ELR (cell line): ENCODE results near the gene MMP20.
"Not testable (repeated sequence)": the region's sequence is repeated elsewhere in the genome, so short reads cannot be mapped to it uniquely, and the experiment has no call there.

Experiments used
- DNase-seq: peaks from one replicate; pipeline ENCODE4 v3.0.0-alpha.2; 2015; ENCODE audit warnings: low read depth

Gene MMP20, protein sequence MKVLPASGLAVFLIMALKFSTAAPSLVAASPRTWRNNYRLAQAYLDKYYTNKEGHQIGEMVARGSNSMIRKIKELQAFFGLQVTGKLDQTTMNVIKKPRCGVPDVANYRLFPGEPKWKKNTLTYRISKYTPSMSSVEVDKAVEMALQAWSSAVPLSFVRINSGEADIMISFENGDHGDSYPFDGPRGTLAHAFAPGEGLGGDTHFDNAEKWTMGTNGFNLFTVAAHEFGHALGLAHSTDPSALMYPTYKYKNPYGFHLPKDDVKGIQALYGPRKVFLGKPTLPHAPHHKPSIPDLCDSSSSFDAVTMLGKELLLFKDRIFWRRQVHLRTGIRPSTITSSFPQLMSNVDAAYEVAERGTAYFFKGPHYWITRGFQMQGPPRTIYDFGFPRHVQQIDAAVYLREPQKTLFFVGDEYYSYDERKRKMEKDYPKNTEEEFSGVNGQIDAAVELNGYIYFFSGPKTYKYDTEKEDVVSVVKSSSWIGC

DNA sequence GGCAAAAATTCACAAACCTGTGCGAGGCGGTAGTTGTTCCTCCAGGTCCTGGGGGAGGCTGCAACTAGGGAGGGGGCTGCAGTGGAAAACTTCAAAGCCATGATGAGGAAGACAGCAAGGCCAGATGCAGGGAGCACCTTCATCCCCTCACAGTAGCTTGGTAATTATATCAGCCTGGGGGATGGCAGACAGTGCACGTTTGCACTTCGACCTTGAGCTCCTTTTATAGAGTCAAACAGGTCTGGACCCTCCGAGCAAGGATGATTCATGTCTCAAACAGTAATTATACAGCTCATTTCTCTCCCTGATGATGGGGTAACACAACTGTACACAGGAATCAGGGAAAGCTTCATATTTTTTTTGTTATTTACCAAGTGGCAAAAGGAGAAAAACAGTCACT, at the start of gene MMP20:
MMP20 (minus strand) TSS at position 156 of the 400 bp plus-strand sequence; CDS start at position 143, 13 bp downstream.
- DNase-seq = no peak

DNA sequence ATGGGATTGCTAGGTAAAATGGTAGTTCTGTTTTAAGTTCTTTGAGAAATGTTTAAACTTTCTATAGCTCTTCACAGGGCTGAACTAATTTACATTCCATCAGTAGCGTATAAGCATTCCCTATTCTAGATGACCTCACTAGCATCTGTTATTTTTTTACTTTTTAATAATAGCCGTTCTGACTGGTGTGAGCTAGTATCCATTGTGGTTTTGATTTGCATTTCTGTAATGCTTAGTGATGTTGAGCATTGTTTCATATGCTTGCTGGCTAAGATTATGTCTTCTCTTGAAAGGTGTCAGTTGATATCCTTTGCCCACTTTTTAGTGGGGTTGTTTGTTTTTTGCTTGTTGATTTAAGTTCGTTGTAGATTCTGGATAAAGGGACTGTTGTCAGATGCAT, 44.5 kb upstream of the MMP20 start:
- DNase-seq = no peak

DNA sequence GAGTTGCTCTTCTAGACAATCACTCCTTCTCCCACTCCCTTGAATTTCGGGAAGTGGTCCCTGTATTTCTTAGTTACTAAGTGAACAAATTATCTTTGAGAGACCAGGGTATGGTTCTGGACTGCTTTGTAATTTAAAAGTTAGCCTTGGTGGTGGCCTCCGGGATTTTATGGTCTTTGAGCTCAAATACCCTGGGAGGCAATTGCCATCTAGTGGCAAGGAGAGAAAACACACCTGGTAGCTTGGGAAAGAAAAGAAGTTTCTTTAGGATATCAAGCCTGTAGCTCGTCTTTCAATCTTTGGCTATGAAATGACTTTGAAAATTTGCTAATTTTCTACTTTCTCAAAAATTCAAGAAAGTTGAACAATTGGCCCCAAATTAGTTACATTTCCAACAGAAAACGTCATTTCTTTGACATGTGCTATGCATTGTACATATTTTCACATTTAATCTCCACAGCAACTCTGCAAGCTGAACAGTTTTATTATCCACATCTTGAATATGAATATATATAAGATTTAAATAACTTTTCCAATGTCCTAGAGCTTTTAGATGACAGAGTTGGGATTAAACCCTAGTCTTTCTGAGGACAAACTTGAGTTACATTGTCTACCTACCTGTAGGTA, 41.3 kb upstream of the MMP20 start:
- peak; percentile 72 for DNase-seq

DNA sequence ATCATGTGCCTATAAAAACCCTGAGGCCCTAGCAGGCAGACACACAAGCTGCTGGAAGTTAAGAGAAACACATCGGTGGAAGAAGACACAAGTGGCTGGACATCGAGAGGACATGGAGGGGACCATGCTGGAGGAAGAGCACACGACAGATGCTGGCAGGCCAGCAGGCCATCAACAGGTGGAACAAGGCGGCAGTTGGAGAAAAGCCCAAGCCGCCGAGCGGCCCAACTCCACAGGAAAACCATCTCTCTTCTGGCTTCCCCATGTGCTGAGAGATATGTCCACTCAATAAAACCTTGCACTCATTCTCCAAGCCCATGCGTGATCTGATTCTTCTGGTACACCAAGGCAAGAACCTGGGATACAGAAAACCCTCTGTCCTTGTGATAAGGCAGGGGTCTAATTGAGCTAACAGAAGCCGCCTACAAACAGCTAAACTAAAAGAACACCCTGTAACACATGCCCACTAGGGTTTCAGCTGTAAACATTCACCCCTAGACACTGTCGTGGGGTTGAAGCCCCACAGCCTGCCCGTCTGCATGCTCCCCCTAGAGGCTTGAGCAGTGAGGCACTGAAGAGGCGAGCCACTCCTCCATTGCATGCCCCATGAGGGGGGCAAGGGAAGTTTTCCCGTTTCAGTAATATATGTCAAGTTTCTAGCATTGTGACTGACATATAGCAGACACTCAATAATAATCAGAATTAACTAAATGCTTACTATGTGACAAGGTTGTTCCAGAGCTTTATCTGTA, 39.0 kb upstream of the MMP20 start:
- DNase-seq = peak; percentile 30

DNA sequence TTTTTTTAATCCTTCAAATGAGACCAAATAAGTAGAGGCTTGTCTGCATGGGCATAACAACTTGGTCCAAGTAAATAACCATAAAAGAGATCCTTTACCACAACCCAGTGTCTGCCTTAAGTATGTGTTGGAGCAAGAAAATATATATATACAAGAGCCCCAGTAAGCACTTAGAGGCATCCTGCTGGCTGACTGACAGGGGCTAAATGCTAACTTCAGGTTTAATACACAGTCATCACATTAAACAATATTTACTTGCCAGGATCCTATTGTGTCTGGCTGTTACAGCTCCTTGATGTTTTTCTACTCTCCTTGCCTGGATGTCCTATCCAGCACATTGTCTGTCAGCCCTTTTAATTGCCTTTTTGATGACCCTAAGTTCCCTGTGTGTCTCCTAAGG, 37.5 kb upstream of the MMP20 start:
- no peak for DNase-seq

DNA sequence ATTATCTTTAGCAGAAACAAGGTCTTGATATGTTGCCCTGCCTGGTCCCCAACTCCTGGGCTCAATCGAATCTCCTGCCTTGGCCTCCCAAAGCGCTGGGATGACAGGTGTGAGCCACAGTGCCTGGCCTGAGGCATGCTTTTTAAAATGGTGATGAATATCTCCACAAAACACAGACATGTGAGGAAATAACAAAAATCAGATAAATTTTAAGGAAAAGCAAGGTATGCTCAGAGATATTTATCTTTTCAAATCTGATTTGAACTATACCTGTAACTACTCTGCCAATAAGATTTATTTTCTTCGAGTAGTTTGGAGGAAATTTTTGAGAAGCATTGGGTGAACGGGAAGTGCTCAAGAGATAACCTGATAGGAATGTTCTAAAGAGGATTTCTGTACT, 35.9 kb upstream of the MMP20 start:
- DNase-seq = no peak

DNA sequence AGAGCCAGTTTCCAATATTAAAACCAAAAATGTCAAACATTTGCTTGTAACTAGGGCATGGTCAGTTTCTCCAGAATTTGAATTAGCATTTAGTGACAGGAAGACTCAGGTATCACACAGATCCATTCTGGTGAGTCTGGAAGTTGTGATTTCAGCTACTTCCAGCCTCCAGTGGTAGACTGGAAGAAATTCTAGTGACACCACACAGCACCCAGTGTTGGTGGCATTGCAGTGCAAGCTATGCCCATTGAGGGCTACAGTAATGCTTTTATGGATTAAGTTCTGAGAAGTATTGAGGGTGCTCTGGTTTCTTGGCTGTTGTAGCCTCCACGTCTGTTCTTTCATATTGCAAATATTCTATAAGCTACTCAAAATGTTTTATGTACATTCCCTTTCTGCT, 31.4 kb upstream of the MMP20 start:
- no peak for DNase-seq

DNA sequence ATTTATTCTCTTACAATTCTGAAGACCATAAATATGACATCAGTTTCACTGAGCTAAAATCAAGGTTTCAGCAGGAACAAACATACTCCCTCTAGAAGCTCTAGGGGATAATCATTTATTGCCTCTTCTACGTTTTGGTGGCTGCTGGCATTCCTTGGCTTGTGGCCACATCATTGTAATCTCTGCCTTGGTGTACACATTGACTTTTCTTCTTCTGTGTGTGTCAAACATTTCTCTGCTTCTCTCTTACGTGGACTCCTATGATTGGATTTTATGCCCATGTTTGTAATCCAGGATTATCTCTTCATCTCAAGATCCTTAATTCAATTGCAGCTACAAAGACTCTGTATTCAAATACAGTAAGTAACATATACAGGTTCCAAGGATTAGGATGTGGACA, 30.4 kb upstream of the MMP20 start:
- no peak for DNase-seq

DNA sequence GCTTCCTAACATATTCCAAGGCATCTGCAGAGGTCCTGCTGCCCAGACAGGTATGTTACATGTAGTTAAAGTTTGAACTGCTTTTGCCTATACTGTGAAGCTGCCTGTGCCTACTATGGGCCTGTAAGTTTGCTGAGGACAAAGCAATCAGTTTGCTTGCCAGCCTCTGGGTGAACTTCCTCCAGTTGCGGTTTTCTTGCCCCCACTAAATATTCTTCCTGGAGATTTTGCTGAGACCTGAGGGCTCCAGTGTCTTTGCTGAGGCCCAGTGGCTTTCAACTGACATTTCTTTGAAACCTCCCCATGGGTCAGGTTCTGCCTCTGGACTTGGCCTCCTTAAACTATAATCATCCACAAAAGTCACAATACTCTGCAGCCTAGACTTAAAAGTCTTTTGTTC, 29.6 kb upstream of the MMP20 start:
- DNase-seq = no peak

DNA sequence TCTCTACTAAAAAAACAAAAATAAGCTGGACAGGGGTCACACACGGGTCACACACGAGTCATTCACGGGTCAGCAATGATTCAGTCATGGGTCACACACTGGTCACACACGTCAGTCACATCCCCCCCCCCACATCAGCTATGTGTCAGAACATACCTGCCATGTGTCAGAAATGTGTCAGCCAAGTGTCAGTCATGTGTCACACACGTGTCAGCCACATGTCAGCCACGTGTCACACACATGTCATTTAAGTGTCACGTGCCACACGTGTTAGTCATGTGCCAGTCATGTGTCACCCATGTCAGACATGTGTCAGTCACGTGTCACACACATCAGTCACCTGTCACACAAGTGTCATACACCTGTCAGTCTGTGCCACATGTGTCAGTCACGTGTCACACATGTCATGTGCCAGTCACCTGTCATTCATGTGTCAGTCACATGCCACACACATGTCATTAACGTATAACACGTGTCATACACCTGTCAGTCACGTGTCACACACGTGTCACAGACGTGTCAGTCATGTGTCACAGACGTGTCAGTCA, 28.7 kb upstream of the MMP20 start:
- peak; percentile 58 for DNase-seq

DNA sequence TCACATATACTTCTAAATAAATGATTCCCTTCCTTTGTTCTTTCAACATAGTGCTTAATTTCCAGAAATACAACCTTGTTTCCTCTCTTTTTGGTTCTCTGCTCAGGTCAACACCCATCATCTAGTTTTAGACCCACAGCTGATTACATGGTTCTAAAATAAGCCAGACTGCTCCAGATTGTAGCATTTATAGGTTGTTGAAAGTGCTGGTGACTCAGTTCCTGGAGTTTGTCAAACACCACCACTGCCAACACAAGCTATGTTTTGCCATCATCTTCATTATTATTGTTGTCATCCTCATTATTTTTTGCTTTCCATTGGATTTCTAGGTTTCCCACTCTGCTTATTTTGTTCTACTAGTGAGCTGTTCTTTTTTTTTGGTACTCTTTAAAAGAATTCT, 22.3 kb upstream of the MMP20 start:
- DNase-seq = no peak

DNA sequence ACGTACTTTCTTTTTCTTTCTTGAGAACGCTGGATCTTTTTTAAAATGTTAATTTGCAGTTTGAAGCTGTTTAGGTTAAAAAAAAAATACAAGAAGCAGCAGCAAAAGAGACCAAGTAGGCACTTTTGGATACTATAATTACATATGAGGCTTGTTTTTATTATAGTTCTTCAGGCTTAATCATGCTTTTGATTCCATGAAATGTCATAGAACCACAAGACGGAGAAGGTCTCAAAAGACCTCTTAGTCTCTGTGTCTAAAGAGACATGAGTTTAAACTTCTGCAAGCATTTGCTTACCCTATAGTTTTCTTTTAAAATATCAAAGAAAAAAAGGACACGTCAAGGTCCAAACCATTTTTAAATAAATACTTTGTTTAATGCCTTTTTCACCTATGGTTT, 18.8 kb upstream of the MMP20 start:
- no peak for DNase-seq

DNA sequence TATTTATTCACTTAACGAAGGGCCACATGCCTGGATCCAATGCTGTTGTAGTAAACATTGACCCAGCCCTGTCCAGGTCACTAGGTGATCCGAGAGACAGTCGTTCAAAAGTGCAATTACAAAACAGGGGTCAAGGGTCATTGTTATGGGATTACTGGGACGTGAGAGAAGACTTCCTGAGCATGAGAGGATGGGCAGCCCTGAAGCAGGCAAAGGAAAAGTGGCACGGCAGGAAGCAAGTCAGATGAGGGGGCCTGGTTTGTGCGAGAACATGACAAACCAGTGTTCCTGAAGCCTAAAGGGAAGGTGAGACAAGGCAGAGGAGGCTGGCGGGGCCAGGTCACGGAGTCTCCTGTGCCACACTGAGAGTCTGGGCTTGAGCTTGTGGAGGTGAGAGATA, 15.8 kb upstream of the MMP20 start:
- no peak for DNase-seq

DNA sequence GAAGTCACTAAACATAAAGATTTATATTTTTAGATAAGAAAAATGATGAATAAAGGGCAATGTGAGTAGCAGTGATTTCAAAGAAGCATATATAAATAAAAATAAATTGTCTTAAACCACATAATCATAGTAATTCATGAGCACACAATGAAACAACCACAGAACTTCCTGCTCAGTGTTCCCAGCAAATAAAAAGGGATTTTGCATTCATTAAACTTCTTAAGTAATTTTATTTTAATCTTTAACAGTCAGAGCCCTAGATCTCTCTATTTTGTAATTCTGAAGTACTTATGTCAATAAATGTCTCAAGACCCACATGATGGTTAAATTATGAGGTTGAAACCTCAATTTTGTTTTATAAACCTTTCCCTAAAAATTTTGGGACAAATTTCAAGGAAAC, 14.5 kb upstream of the MMP20 start:
- DNase-seq = no peak

DNA sequence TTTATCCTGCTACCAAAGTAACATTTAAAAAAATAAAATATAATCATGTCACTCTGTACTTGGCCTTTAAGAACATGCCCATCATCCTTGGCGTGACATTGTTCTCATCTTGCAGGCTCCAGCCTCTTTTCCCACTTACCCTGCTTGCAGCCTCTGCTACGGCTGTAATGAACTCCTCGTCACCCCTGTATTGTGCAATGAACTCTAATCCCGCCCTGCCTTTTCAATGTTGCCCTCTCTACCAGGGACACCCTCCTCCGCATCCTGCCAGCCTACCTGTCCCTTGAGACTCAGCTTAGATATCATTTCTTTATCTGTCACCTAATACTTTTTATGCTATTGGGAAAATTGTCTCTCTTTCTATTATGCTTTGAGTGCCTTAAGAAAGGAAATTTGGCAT, 12.6 kb upstream of the MMP20 start:
- no peak for DNase-seq

DNA sequence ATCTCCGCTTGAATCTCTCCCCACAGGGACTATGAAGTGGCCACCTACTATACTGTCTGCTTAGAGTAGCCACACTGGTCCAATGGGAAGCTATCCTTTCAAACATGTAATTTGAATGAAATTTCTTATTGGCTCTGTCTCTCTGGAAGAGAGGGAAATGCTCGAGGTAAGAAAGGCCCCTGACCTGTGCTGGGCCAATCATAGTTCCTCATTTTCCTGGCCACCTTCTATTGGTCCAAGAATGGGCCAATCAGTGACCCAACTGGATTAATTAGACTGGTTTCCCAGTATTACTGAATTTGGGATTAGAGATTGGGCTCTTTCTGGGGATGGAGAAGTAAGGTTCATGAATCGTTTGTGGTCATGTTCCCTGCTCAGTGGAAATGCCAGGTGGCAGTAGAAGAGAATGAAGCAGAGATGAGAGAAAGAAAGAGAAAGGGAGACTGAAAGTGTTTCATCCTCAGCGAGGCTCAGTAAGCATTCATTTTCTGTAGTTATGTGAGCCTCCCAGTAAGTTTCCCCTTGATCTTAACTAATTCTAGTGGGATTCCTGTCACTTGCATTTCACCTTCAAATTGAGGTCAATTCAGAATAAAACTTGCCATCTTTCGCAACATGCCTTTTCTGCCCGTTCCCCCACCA, 8.4 kb upstream of the MMP20 start:
- DNase-seq = no peak

DNA sequence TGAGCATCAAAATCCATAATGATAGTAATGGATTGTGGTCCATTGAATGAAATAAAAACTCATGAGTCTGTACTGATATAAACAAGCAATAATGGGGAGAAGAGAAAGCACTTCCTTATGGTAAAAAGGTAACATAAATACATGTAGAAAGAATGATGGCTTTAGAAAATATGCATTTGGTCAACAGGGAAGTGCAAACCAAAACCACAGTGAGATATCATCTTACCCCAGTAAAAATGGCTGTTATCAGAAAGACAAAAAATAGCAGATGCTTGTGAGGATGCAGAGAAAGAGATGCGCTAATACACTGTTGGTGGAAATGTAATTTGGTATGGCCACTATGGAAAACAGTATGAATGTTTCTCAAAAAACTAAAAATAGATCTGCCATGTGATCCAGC, 6.9 kb upstream of the MMP20 start:
- DNase-seq = no peak

DNA sequence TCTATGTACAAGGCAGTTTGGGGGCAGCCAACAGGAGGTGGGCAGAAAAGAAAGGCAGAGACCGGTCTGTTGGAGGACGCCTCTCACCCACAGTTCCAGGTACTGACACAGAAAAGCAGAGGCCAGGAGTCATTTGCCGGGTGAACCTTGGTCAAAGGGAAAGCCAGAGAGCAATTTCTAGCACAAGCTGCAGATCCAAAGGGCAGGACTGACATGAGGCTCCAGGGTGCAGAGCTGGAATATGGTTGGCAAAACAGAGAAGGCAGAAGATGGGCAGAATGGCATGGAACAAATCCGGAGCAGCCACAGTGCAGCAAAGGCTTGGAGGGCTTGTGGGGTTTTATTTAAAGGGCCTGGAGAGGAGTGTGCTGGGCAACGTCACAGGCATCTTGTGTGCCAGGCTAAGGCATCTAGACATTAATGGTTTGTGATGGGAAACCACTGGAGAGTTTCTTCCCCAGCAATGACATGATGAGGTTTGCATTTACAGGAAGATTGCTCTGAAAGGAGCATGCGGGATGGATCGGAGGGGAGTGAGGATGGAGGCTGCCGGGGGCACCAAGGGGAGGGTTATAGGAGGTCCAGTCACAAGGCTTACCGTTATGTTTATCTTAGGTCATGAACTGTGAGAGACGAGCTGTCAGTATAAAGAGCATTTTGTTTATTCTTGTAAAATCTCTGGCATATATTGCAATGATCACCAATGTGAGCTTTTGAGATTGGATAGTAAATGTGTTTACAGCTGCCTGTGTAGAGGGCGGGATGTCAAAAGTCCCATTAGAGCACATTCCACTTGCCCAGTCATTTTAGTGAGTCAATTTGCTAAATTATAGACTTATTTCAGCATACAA, 5.7 kb upstream of the MMP20 start:
- no peak for DNase-seq

DNA sequence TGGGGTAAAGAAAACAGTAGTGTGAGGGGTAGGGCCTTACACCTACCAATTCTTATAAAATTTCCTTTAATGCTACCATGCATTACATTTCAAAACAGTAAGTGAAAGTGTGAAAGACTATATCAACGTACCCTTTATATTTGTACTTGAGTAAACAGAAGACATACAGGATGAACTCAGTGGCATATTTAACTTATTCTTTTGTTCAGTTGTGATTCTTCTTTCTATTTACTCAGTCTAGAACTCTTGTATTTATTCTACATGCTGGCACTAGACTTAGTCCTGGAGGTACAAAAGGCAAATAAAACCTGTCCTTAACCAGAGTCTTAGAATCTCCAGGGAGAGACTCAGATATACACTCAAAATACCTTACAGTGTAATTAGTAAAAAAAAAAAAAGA, 4.8 kb upstream of the MMP20 start:
- DNase-seq = not testable (repeated sequence)

DNA sequence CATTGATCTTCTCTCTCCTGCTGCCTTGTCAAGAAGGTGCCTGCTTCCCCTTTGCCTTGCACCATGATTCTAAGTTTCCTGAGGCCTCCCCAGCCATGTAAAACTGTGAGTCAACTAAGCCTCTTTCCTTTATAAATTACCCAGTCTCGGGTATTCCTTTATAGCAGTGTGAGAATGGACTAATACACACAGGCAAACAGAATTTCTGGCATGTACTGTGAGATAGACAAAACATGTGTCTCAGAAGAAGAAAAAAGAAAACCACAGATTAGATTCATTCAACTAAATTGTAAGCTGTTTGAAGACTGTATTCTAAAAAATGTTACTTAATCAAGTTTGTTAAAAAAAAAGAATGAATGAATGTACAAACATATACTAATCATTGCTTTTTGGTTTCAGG, 1.5 kb upstream of the MMP20 start:
- no peak for DNase-seq

DNA sequence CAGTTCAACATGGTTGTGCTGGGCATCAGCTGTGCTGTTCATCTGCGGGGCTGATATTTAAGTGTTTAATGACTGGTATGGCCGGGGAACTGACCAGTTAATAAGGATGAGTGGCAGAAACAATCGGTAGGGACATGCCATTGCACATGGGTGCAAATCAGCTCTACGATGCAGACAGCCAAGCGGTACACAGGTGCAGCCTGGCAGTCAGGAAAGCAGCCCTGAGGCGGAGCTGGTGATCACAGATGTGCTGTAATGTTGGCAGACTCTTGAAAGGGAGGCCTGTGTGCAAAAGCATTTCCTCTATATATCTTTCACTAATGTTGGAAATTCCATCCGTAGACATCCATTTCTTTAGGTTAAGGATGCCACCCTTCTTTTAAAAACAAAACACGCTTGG, 1.1 kb downstream of the MMP20 start:
- no peak for DNase-seq
